ENCODE data around the gene OTUB2.

- TF ChIP-seq CTCF (IDR thresholded peaks at IDR 0.05) (no peak), POLR2A (IDR thresholded peaks at IDR 0.05) (no peak)
Measured at GRCh38 chr14:94011795-94012194, 14.3 kb upstream of the OTUB2 start.

Measured in esophagus squamous epithelium (tissue), 4 donors.